GM10248 (cell line): Measurements from ENCODE around the gene TMEM141.

Experiments
- CTCF ChIA-PET: fragments of 300-600 bp; sonication (Branson Sonifier 250); formaldehyde crosslinking; extraction: SDS; loops from one replicate; lab custom pipeline; 2021; ENCODE audit warnings: antibody characterized with exemption; lab: Yijun Ruan, JAX
- POLR2A ChIA-PET: fragments of 350-650 bp; sonication (Branson Sonifier 250); formaldehyde crosslinking; extraction: SDS; loops from one replicate; lab custom pipeline; 2020; ENCODE audit warnings: antibody characterized with exemption; lab: Yijun Ruan, JAX
- DNase-seq: peaks from one replicate; pipeline ENCODE4 v3.0.0; 2012; ENCODE audit errors: extremely low spot score
- CTCF ChIP-seq: IDR thresholded peaks from 2 replicates; pipeline ENCODE4 v1.5.1; 2012; ENCODE audit warnings: mild to moderate bottlenecking, low read depth; ENCODE audit errors: extremely low read depth, missing control alignments, control extremely low read depth

The TMEM141 gene

GRCh38 chr9:136745389-136746154, 45.6 kb upstream of the TMEM141 start:
- DNase-seq: no peak
- no peak for TF ChIP-seq CTCF
- POLR2A ChIA-PET: interaction anchor here (1.1 kb wide), 1 partner anchor 17 kb away, joined by 7 read pairs; no protein-coding TSS in a partner anchor
- CTCF ChIA-PET: interaction anchor here (0.7 to 1.3 kb wide), 2 partner anchors 15 to 19 kb away, joined by 3 read pairs; partner anchors contain the start of gene LCN15

GRCh38 chr9:136746155-136746490, 45.0 kb upstream of the TMEM141 start:
- no peak for DNase-seq
- no peak for TF ChIP-seq CTCF
- ChIA-PET CTCF (no interaction called here), POLR2A (no interaction called here)

GRCh38 chr9:136746621-136747020, 44.5 kb upstream of the TMEM141 start:
- CTCF ChIA-PET: no interaction called here
- DNase-seq: no peak
- TF ChIP-seq CTCF: no peak
- POLR2A ChIA-PET: no interaction called here

GRCh38 chr9:136747161-136748060, 43.7 kb upstream of the TMEM141 start:
- POLR2A ChIA-PET: no interaction called here
- no peak for DNase-seq

GRCh38 chr9:136748201-136748600, 42.9 kb upstream of the TMEM141 start, which contains the start of gene LCN6:
TSS of gene LCN6 (minus strand) at chr9:136748525. CDS start at chr9:136748483, 42 bp downstream.
- ChIA-PET POLR2A (no interaction called here), CTCF (no interaction called here)
- TF ChIP-seq CTCF: no peak
- DNase-seq: no peak

More at GRCh38 chr9:136747161-136748060, 43.7 kb upstream of the TMEM141 start:
- TF ChIP-seq CTCF: no peak
- CTCF ChIA-PET: no interaction called here

- ChIA-PET CTCF (interaction anchor here (1.0 to 1.4 kb wide), 4 partner anchors 17 to 29 kb away, joined by 3 to 6 read pairs (median 3); no protein-coding TSS in a partner anchor), POLR2A (no interaction called here)
- no peak for DNase-seq
- TF ChIP-seq CTCF: no peak
Measured at GRCh38 chr9:136748666-136749611, 42.2 kb upstream of the TMEM141 start.
